IMR-90 (cell line): Measurements from ENCODE around the gene SMTN. TPM values are rescaled to one million over a fixed set of nuclear protein-coding genes. Genes with fewer than 3 reads are reported as not detected.

Experiments
- ATAC-seq: fragments of 200-7000 bp; cut with Tn5 transposase; 2 replicates; pipeline ENCODE4 v1.9.1; 2020; ENCODE audit warnings: low read depth, mild to moderate bottlenecking, moderate library complexity
- BruUV-seq: library from RNA; stranded (reverse); fragments of 400-500 nt; replicated peaks from 2 replicates; lab custom pipeline; 2021; lab: Mats Ljungman, UMichigan
- CTCF ChIA-PET: fragments of 300-600 bp; formaldehyde crosslinking; extraction: SDS; loops from one replicate; lab custom pipeline; 2021; ENCODE audit warnings: antibody characterized with exemption; lab: Yijun Ruan, JAX
- POLR2A ChIA-PET: fragments of 300-600 bp; sonication (Branson Sonifier 250); formaldehyde crosslinking; loops from one replicate; lab custom pipeline; 2022; ENCODE audit warnings: antibody characterized with exemption; ENCODE audit not compliant: unreplicated experiment; lab: Charles Lee
- DNase-seq: peaks from one replicate; pipeline ENCODE4 v3.0.0; 2013
- H2AFZ ChIP-seq: replicated peaks from 2 replicates; pipeline ENCODE3; 2013; ENCODE audit warnings: low read length, mild to moderate bottlenecking; ENCODE audit not compliant: poor library complexity
- H2AK5ac ChIP-seq: 2 replicates; pipeline ENCODE4 v1.6.1; 2013; ENCODE audit warnings: low read depth, low read length, inconsistent platforms
- H2AK9ac ChIP-seq: replicated peaks from 2 replicates; pipeline ENCODE3; 2013; ENCODE audit warnings: mild to moderate bottlenecking, low read depth, low read length, moderate library complexity; ENCODE audit not compliant: poor library complexity
- H2BK120ac ChIP-seq: 2 replicates; pipeline ENCODE4 v1.6.1; 2013; ENCODE audit warnings: low read depth, low read length, inconsistent platforms
- H2BK15ac ChIP-seq: 3 replicates; pipeline ENCODE4 v1.6.1; 2013; ENCODE audit warnings: low read depth, low read length, inconsistent platforms
- H2BK20ac ChIP-seq: 2 replicates; pipeline ENCODE4 v1.6.1; 2013; ENCODE audit warnings: low read depth, mild to moderate bottlenecking, inconsistent platforms, low read length, moderate library complexity
- H2BK5ac ChIP-seq: 2 replicates; pipeline ENCODE4 v1.6.1; 2013; ENCODE audit warnings: mild to moderate bottlenecking, low read depth, low read length, inconsistent platforms; ENCODE audit not compliant: poor library complexity, severe bottlenecking
- H3K14ac ChIP-seq: replicated peaks from 2 replicates; pipeline ENCODE4 v1.6.1; 2013; ENCODE audit warnings: low read depth, low read length, inconsistent platforms
- H3K18ac ChIP-seq: 2 replicates; pipeline ENCODE4 v1.6.1; 2013; ENCODE audit warnings: low read depth, low read length, control low read depth
- H3K23ac ChIP-seq: 2 replicates; pipeline ENCODE4 v1.6.1; 2013; ENCODE audit warnings: low read depth, low read length, inconsistent platforms
- H3K27ac ChIP-seq: 2 replicates; pipeline ENCODE4 v1.5.1; 2013; ENCODE audit warnings: mild to moderate bottlenecking, control low read depth, low read length; ENCODE audit not compliant: insufficient read depth
- H3K27me3 ChIP-seq: 2 replicates; pipeline ENCODE4 v1.6.1; 2013; ENCODE audit warnings: low read length; ENCODE audit not compliant: control insufficient read depth, insufficient read depth
- H3K36me3 ChIP-seq: 2 replicates; pipeline ENCODE4 v1.6.1; 2013; ENCODE audit warnings: low read length, mixed read lengths; ENCODE audit not compliant: control insufficient read depth, insufficient read depth
- H3K4ac ChIP-seq: 2 replicates; pipeline ENCODE4 v1.6.1; 2013; ENCODE audit warnings: low read depth, low read length, inconsistent platforms
- H3K4me1 ChIP-seq: 2 replicates; pipeline ENCODE4 v1.6.1; 2013; ENCODE audit warnings: low read length, mixed read lengths; ENCODE audit not compliant: control insufficient read depth, insufficient read depth
- H3K4me2 ChIP-seq: 2 replicates; pipeline ENCODE4 v1.6.1; 2013; ENCODE audit warnings: low read depth, mild to moderate bottlenecking, control low read depth, low read length, moderate library complexity
- H3K4me3 ChIP-seq: 2 replicates; pipeline ENCODE4 v1.5.1; 2013; ENCODE audit warnings: low read depth, mild to moderate bottlenecking, control low read depth, low read length, moderate library complexity; ENCODE audit not compliant: insufficient read depth
- H3K56ac ChIP-seq: 2 replicates; pipeline ENCODE4 v1.6.1; 2013; ENCODE audit warnings: low read length, inconsistent platforms; ENCODE audit not compliant: insufficient read depth; ENCODE audit errors: extremely low read depth
- H3K79me1 ChIP-seq, 2 experiments: 2 replicates each; pipeline ENCODE4 v1.6.1; 2013; ENCODE audit warnings: low read length in 2 of 2, inconsistent platforms in 1 of 2, low read depth in 1 of 2
- H3K9ac ChIP-seq: 2 replicates; pipeline ENCODE4 v1.6.1; 2013; ENCODE audit warnings: low read depth, low read length, control low read depth
- H3K9me1 ChIP-seq: 2 replicates; pipeline ENCODE4 v1.6.1; 2013; ENCODE audit warnings: low read length, inconsistent platforms; ENCODE audit not compliant: insufficient read depth
- H3K9me3 ChIP-seq: 2 replicates; pipeline ENCODE4 v1.6.1; 2013; ENCODE audit warnings: low read length; ENCODE audit not compliant: control insufficient read depth, insufficient read depth
- H4K20me1 ChIP-seq: 2 replicates; pipeline ENCODE4 v1.6.1; 2013; ENCODE audit warnings: low read length, inconsistent platforms; ENCODE audit not compliant: insufficient read depth
- H4K5ac ChIP-seq: 2 replicates; pipeline ENCODE4 v1.6.1; 2013; ENCODE audit warnings: mild to moderate bottlenecking, low read depth, low read length, control low read depth
- H4K8ac ChIP-seq, 2 experiments: 2 replicates each; pipeline ENCODE4 v1.6.1; 2013; ENCODE audit warnings: low read depth in 2 of 2, low read length in 2 of 2, control low read depth in 1 of 2, inconsistent platforms in 1 of 2
- H4K91ac ChIP-seq: 2 replicates; pipeline ENCODE4 v1.6.1; 2013; ENCODE audit warnings: low read depth, low read length, inconsistent platforms; ENCODE audit not compliant: insufficient read depth
- BHLHE40 ChIP-seq: fragments of 150-350 bp; IDR thresholded peaks from 2 replicates; pipeline ENCODE4 v1.6.1; 2016; ENCODE audit warnings: mild to moderate bottlenecking, low read depth, low read length
- CHD1 ChIP-seq: IDR thresholded peaks from 2 replicates; pipeline ENCODE4 v1.6.1; 2012; ENCODE audit warnings: low read depth, low read length, improper control_type of control experiment
- FOS ChIP-seq: fragments of 150-350 bp; IDR thresholded peaks from 2 replicates; pipeline ENCODE4 v1.6.1; 2016; ENCODE audit warnings: low read depth, low read length
- MAFK ChIP-seq: IDR thresholded peaks from 2 replicates; pipeline ENCODE4 v1.6.1; 2012; ENCODE audit warnings: low read depth, low read length, improper control_type of control experiment
- MAZ ChIP-seq: IDR thresholded peaks from 2 replicates; pipeline ENCODE4 v1.6.1; 2012; ENCODE audit warnings: low read depth, mild to moderate bottlenecking, low read length, improper control_type of control experiment, moderate library complexity, borderline replicate concordance
- MXI1 ChIP-seq: IDR thresholded peaks from 2 replicates; pipeline ENCODE4 v1.6.1; 2012; ENCODE audit warnings: low read depth, mild to moderate bottlenecking, low read length, moderate library complexity, borderline replicate concordance
- NFE2L2 ChIP-seq: fragments of 150-350 bp; IDR thresholded peaks from 2 replicates; pipeline ENCODE4 v1.6.1; 2016; ENCODE audit warnings: low read depth, mild to moderate bottlenecking, low read length
- POLR2A ChIP-seq: IDR thresholded peaks from 2 replicates; pipeline ENCODE4 v1.6.1; 2012; ENCODE audit warnings: mild to moderate bottlenecking, low read depth, low read length
- RAD21 ChIP-seq: IDR thresholded peaks from 2 replicates; pipeline ENCODE4 v1.6.1; 2012; ENCODE audit warnings: low read length, improper control_type of control experiment
- RCOR1 ChIP-seq: IDR thresholded peaks from 2 replicates; pipeline ENCODE4 v1.6.1; 2012; ENCODE audit warnings: mild to moderate bottlenecking, low read length, improper control_type of control experiment; ENCODE audit not compliant: insufficient replicate concordance
- RFX5 ChIP-seq: IDR thresholded peaks from 2 replicates; pipeline ENCODE4 v1.8.0; 2012; ENCODE audit warnings: low read depth, mild to moderate bottlenecking, low read length, moderate library complexity
- SMC3 ChIP-seq: fragments of 150-350 bp; IDR thresholded peaks from 2 replicates; pipeline ENCODE4 v1.6.1; 2016; ENCODE audit warnings: low read depth, mild to moderate bottlenecking, antibody characterized with exemption, low read length, moderate library complexity
- WGBS, 2 experiments: methylation state at CpG; one replicate each; pipeline versions ENCODE4 v1.1.5 to v1.1.7; 2013; ENCODE audit warnings: missing lambda C conversion rate in 2 of 2; ENCODE audit not compliant: insufficient read length in 1 of 2; ENCODE audit errors: extremely low coverage in 2 of 2; 5-methylcytosine and 5-hydroxymethylcytosine counted together
- dilution Hi-C: fragments of 300-500 bp; cut with HindIII; formaldehyde crosslinking; loops from one replicate; pipeline ENCODE4 v1.14.3; 2018; ENCODE audit warnings: low sequenced_read_pairs; ENCODE audit not compliant: unreplicated experiment
- in situ Hi-C: fragments of 300-500 bp; cut with MboI; formaldehyde crosslinking; loops from 3 replicates; pipeline ENCODE4 v1.14.3; 2019; ENCODE audit warnings: low sequenced_read_pairs, inconsistent platforms, mixed read lengths
- intact Hi-C: fragments of 100-400 bp; cut with micrococcal nuclease; formaldehyde crosslinking; loops from 2 replicates; pipeline ENCODE4 v1.10.0; 2022
- polyA plus RNA-seq, 3 experiments: library from polyadenylated mRNA; depleted of rRNA; stranded (reverse); fragments of >200 nt; gene quantifications; 2 replicates each; pipeline ENCODE4 v1.2.3, GENCODE V29; 2012; ENCODE audit warnings: low replicate concordance in 1 of 3
- total RNA-seq: library from RNA; depleted of rRNA; stranded (reverse); fragments of >200 nt; gene quantifications from 2 replicates; pipeline ENCODE4 v1.2.3, GENCODE V29; 2012
- TF ChIP-seq, protein P1 (sequence below): fragments of 150-350 bp; IDR thresholded peaks from 2 replicates; pipeline ENCODE4 v1.6.1; 2017; ENCODE audit warnings: mild to moderate bottlenecking, antibody characterized with exemption, low read length, low read depth

Gene SMTN
- total and polyA plus RNA-seq, 2 of the 4 experiments (the other 2 are of a cell fraction), result 53.6 to 63.7 TPM

DNA sequence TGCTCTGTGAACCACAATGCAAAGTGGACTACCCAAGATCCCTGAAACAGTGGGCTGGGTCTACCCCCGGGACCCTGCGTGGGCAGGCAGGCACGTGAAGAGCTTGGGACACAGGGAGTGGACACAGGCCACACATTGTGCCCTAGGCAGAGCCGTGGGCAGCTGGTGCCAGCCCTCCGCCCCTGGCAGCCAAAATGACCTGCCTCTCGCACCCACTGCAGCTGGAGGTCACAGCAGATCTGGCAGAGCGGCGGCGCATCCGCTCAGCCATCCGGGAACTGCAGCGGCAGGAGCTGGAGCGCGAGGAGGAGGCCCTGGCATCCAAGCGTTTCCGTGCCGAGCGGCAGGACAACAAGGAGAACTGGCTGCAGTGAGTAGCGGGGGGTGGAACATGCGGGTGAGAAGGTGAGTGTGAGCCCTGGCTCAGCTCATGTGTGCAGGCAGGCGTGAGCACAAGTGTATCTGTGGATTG lies 6.7 kb downstream of the SMTN start:
- H3K18ac ChIP-seq, result no peak overlapping the region
- no peak overlapping the region for H3K23ac ChIP-seq
- 93% methylated on average over 12 of the region's 21 CpGs; no CpG with 5 or more reads in 1 of the 2 experiments for WGBS, 2 experiments
- no peak overlapping the region for H4K5ac ChIP-seq
- H3K4ac ChIP-seq, result no peak overlapping the region
- peaks cover 10% of the 10 kb centered on the region for H3K9me1 ChIP-seq
- H3K79me1 ChIP-seq, result peaks cover 45 to 85% of the 10 kb centered on the region in 2 experiments
- no peak overlapping the region for H2BK20ac ChIP-seq
- H4K8ac ChIP-seq, result no peak overlapping the region
- no peak overlapping the region for H3K4me3 ChIP-seq
- no peak overlapping the region for H3K4me2 ChIP-seq
- intact Hi-C loops, result no loop called here
- no peak overlapping the region for H3K56ac ChIP-seq
- no TSS peak for BruUV-seq
- H2BK15ac ChIP-seq, result no peak overlapping the region
- in situ Hi-C loops, result loop anchor here (5.0 kb wide), 1 partner anchor 140 kb away; no protein-coding TSS in a partner anchor
- DNase-seq (no peak), ATAC-seq (no peak)
- H3K27ac ChIP-seq, result no peak overlapping the region
- H3K14ac ChIP-seq, result no peak overlapping the region
- H3K9ac ChIP-seq, result no peak overlapping the region
- H3K4me1 ChIP-seq, result peaks cover 20% of the 10 kb centered on the region
- no peaks in the 10 kb centered on the region for H3K27me3 ChIP-seq
- ChIA-PET CTCF (no interaction called here), POLR2A (no interaction called here)
- no peak overlapping the region for H2AK5ac ChIP-seq
- TF ChIP-seq MAZ (no peak), RFX5 (no peak), POLR2A (no peak), MXI1 (no peak), RAD21 (no peak), CHD1 (no peak), NFE2L2 (no peak), RCOR1 (no peak), BHLHE40 (no peak), FOS (no peak), MAFK (no peak), SMC3 (no peak)
- TF ChIP-seq, protein P1, sequence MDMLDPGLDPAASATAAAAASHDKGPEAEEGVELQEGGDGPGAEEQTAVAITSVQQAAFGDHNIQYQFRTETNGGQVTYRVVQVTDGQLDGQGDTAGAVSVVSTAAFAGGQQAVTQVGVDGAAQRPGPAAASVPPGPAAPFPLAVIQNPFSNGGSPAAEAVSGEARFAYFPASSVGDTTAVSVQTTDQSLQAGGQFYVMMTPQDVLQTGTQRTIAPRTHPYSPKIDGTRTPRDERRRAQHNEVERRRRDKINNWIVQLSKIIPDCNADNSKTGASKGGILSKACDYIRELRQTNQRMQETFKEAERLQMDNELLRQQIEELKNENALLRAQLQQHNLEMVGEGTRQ, result no peak
- no peak overlapping the region for H2AFZ ChIP-seq
- H3K36me3 ChIP-seq, result peaks cover 65% of the 10 kb centered on the region
- dilution Hi-C loops, result no loop called here
- H4K20me1 ChIP-seq, result peaks cover 22% of the 10 kb centered on the region
- H4K91ac ChIP-seq, result no peak overlapping the region
- no peak overlapping the region for H2BK120ac ChIP-seq
- no peak overlapping the region for H2AK9ac ChIP-seq
- H3K9me3 ChIP-seq, result no peaks in the 10 kb centered on the region
- no peak overlapping the region for H2BK5ac ChIP-seq
